Cardiac muscle cell (in vitro differentiated cells and primary cell): ENCODE measurements around the gene NOXA1. TPM values are rescaled to one million over a fixed set of nuclear protein-coding genes. Genes with fewer than 3 reads are reported as not detected.

ENCODE experiments used
- DNase-seq, 2 donors: peaks; one replicate each; pipeline versions ENCODE4 v3.0.0 to v3.0.0-alpha.2; 2010 to 2017; ENCODE audit warnings: low read depth in 1 of 2, low spot score in 1 of 2
- H3K27ac ChIP-seq: fragments of 200-600 bp; sonication (generic); 2 replicates; pipeline ENCODE4 v1.5.1; 2016
- H3K27me3 ChIP-seq: fragments of 200-600 bp; sonication (generic); 2 replicates; pipeline ENCODE4 v1.6.0; 2016; ENCODE audit warnings: control low read depth
- H3K36me3 ChIP-seq: fragments of 200-600 bp; sonication (generic); 2 replicates; pipeline ENCODE4 v1.5.1; 2016; ENCODE audit warnings: control low read depth
- H3K4me1 ChIP-seq: fragments of 200-600 bp; sonication (generic); 2 replicates; pipeline ENCODE4 v1.8.1; 2017; ENCODE audit warnings: low read depth, mild to moderate bottlenecking, mixed run types
- H3K4me3 ChIP-seq: fragments of 200-600 bp; sonication (generic); 2 replicates; pipeline ENCODE4 v1.5.1; 2016; ENCODE audit warnings: mild to moderate bottlenecking
- H3K9me3 ChIP-seq: fragments of 200-600 bp; sonication (generic); 2 replicates; pipeline ENCODE4 v1.5.1; 2017; ENCODE audit warnings: low read depth, mild to moderate bottlenecking, control low read depth
- CTCF ChIP-seq: IDR thresholded peaks from 2 replicates; pipeline ENCODE4 v1.5.1; 2012; ENCODE audit warnings: low read depth, mild to moderate bottlenecking, low read length
- polyA plus RNA-seq: library from polyadenylated mRNA; unstranded; fragments of >200 nt; fragmentation: Nextera tagmentation; extraction: Ambion mirVana; gene quantifications from 2 replicates; pipeline ENCODE4 v1.2.1, GENCODE V29; 2016
- total RNA-seq: library from RNA; depleted of rRNA; stranded (reverse); fragments of >200 nt; gene quantifications from 2 replicates; pipeline ENCODE4 v1.2.3, GENCODE V29; 2016

NOXA1 gene
- total and polyA plus RNA-seq, 2 experiments from 2014 or later, result 8.1 to 12.0 TPM

GRCh38 chr9:137392232-137393007 lies 30.8 kb upstream of the NOXA1 start:
- Histone ChIP-seq H3K36me3 (no peaks in the 10 kb centered on the region), H3K9me3 (no peaks in the 10 kb centered on the region), H3K27ac (no peak overlapping the region), H3K27me3 (no peaks in the 10 kb centered on the region), H3K4me3 (no peak overlapping the region), H3K4me1 (no peaks in the 10 kb centered on the region)
- no peak for DNase-seq
- no peak for TF ChIP-seq CTCF

- no peak for DNase-seq
- Histone ChIP-seq H3K27ac (no peak overlapping the region), H3K4me3 (no peak overlapping the region), H3K27me3 (no peaks in the 10 kb centered on the region), H3K36me3 (no peaks in the 10 kb centered on the region), H3K4me1 (no peaks in the 10 kb centered on the region), H3K9me3 (no peaks in the 10 kb centered on the region)
- no peak for TF ChIP-seq CTCF
These were observed 29.7 kb upstream of the NOXA1 start for GRCh38 chr9:137393176-137394150.

GRCh38 chr9:137394866-137395665 lies 28.1 kb upstream of the NOXA1 start:
- H3K4me1 ChIP-seq, result no peaks in the 10 kb centered on the region
- H3K27ac ChIP-seq, result no peak overlapping the region
- TF ChIP-seq CTCF, result no peak
- H3K4me3 ChIP-seq, result no peak overlapping the region
- H3K36me3 ChIP-seq, result no peaks in the 10 kb centered on the region
- H3K9me3 ChIP-seq, result no peaks in the 10 kb centered on the region
- DNase-seq, result no peak
- no peaks in the 10 kb centered on the region for H3K27me3 ChIP-seq

GRCh38 chr9:137395666-137396010 lies 27.6 kb upstream of the NOXA1 start:
- no peak overlapping the region for H3K4me3 ChIP-seq
- H3K27ac ChIP-seq, result no peak overlapping the region
- TF ChIP-seq CTCF, result no peak
- no peaks in the 10 kb centered on the region for H3K4me1 ChIP-seq
- no peaks in the 10 kb centered on the region for H3K27me3 ChIP-seq
- H3K36me3 ChIP-seq, result no peaks in the 10 kb centered on the region
- DNase-seq, result no peak
- H3K9me3 ChIP-seq, result no peaks in the 10 kb centered on the region

- DNase-seq, result peak in 1 of 2 donors; percentile 96
- H3K4me1 ChIP-seq, result no peaks in the 10 kb centered on the region
- no peaks in the 10 kb centered on the region for H3K9me3 ChIP-seq
- no peak overlapping the region for H3K4me3 ChIP-seq
- no peaks in the 10 kb centered on the region for H3K36me3 ChIP-seq
- no peak overlapping the region for H3K27ac ChIP-seq
- no peaks in the 10 kb centered on the region for H3K27me3 ChIP-seq
- no peak for TF ChIP-seq CTCF
These were observed 27.0 kb upstream of the NOXA1 start for GRCh38 chr9:137396227-137396626.
